ENCODE measurements around the gene TATDN2. TPM values are rescaled to one million over a fixed set of nuclear protein-coding genes. Genes with fewer than 3 reads are reported as not detected.

Gene TATDN2
- total and polyA plus RNA-seq, 9 of the 15 experiments (the other 6 are each of a cell fraction or from before 2014, with no cell fraction given) = 5.2 to 44.7 (median 25.8) TPM

GRCh38 chr3:10248184-10248983, at the start of gene TATDN2 (continued):
- TF ChIP-seq GTF2F1 (IDR thresholded peaks at IDR 0.05; ENCODE audit: low read depth, low read length) = no peak
- TF ChIP-seq SAFB2 (IDR thresholded peaks at IDR 0.05; ENCODE audit: borderline replicate concordance, low read depth, low read length, severe bottlenecking) = no peak
- no peak; the same call in 1 of the 2 replicates for TF ChIP-seq ZSCAN29 (IDR thresholded peaks at IDR 0.05)
- TF ChIP-seq PATZ1 (CRISPR knock-in tag; IDR thresholded peaks at IDR 0.05; ENCODE audit: borderline replicate concordance) = no peak
- TF ChIP-seq MECOM (CRISPR knock-in tag; IDR thresholded peaks at IDR 0.05) = no peak
- TF ChIP-seq PHB2 (IDR thresholded peaks at IDR 0.05; ENCODE audit: low read depth) = no peak
- no peak for TF ChIP-seq ZNF444 (CRISPR knock-in tag; IDR thresholded peaks at IDR 0.05)
- peak; percentile 98 to 99 for TF ChIP-seq E2F6 (IDR thresholded peaks at IDR 0.05; ENCODE audit: borderline replicate concordance in 1 of 2, extremely low read depth in 1 of 2, insufficient read depth in 1 of 2, insufficient read length in 1 of 2, low read depth in 1 of 2, low read length in 1 of 2, poor library complexity in 1 of 2, severe bottlenecking in 1 of 2)
- peak; percentile 50; the same call in 1 of the 2 replicates for TF ChIP-seq EP400 (IDR thresholded peaks at IDR 0.05)
- TF ChIP-seq MAZ (CRISPR knock-in tag; conservative IDR thresholded peaks at IDR 0.05 in 1 of 2, IDR thresholded peaks at IDR 0.05 in 1 of 2) = peak; percentile 71 to 81
- peak; percentile 93 for TF ChIP-seq SP1 (CRISPR knock-in tag; IDR thresholded peaks at IDR 0.05)
- no peak for TF ChIP-seq ZNF57 (CRISPR knock-in tag; IDR thresholded peaks at IDR 0.05)
- TF ChIP-seq ZSCAN32 (CRISPR knock-in tag; IDR thresholded peaks at IDR 0.05) = peak; percentile 61; the same call in 1 of the 2 replicates
- TF ChIP-seq ARID1B (IDR thresholded peaks at IDR 0.05) = no peak
- no peak for TF ChIP-seq ETV6 (IDR thresholded peaks at IDR 0.05; ENCODE audit: borderline replicate concordance in 1 of 2, low read depth in 2 of 2, low read length in 1 of 2)
- no peak for TF ChIP-seq ETV6 (CRISPR knock-in tag; IDR thresholded peaks at IDR 0.05; ENCODE audit: borderline replicate concordance)
- peak in 2 of 3 experiments; percentile 70 to 77 for TF ChIP-seq YY1 (IDR thresholded peaks at IDR 0.05; ENCODE audit: borderline replicate concordance in 1 of 3, control insufficient read depth in 1 of 3, extremely low read depth in 1 of 3, insufficient read depth in 3 of 3, insufficient read length in 1 of 3, insufficient replicate concordance in 2 of 3, low read depth in 1 of 3, low read length in 2 of 3)
- TF ChIP-seq ZBTB49 (CRISPR knock-in tag; IDR thresholded peaks at IDR 0.05; ENCODE audit: borderline replicate concordance) = no peak
- TF ChIP-seq SOX6 (IDR thresholded peaks at IDR 0.05) = peak; percentile 70
- TF ChIP-seq GTF2B (IDR thresholded peaks at IDR 0.05; ENCODE audit: extremely low read depth, insufficient read length) = no peak

All from K562 (cell line).